ENCODE data around the gene CBARP. TPM values are rescaled to one million over a fixed set of nuclear protein-coding genes. Genes with fewer than 3 reads are reported as not detected.
A peak's percentile ranks its signal among the peaks of the same experiment; 100 is the strongest.

Gene CBARP
- total and polyA plus RNA-seq, 2 of the 13 experiments (the other 11 are each of a cell fraction or from before 2014, with no cell fraction given) = 1.2 to 1.4 TPM

DNA sequence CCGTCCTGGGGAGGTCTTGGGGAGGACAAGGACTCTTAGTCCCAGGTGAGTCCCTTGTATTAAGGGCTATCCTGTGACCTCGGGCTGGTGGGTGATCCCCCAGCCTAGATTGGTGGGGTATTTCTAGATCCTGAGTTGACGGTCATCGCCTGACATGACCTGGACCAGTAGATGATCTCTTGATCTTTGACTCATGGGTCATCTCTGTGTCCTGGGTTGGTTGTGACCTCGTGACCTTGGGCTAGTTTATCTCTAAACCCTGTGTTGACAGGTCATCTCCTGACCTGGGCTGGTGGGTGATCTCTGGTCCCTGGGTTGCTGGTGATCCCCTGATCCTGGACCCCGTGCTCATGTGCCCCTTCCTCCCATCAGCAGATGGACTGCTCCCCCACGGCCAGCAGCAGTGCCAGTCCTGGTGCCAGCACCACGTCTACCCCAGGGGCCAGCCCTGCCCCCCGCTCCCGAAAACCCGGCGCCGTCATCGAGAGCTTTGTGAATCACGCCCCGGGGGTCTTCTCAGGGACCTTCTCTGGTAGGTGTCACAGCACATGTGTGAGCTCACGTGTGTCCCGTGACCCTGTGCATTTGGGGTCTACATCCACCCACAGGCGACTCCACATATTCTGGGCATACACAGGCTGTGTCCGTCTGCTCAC is 16.9 kb upstream of the CBARP start (continued):
- TF ChIP-seq, protein P1, sequence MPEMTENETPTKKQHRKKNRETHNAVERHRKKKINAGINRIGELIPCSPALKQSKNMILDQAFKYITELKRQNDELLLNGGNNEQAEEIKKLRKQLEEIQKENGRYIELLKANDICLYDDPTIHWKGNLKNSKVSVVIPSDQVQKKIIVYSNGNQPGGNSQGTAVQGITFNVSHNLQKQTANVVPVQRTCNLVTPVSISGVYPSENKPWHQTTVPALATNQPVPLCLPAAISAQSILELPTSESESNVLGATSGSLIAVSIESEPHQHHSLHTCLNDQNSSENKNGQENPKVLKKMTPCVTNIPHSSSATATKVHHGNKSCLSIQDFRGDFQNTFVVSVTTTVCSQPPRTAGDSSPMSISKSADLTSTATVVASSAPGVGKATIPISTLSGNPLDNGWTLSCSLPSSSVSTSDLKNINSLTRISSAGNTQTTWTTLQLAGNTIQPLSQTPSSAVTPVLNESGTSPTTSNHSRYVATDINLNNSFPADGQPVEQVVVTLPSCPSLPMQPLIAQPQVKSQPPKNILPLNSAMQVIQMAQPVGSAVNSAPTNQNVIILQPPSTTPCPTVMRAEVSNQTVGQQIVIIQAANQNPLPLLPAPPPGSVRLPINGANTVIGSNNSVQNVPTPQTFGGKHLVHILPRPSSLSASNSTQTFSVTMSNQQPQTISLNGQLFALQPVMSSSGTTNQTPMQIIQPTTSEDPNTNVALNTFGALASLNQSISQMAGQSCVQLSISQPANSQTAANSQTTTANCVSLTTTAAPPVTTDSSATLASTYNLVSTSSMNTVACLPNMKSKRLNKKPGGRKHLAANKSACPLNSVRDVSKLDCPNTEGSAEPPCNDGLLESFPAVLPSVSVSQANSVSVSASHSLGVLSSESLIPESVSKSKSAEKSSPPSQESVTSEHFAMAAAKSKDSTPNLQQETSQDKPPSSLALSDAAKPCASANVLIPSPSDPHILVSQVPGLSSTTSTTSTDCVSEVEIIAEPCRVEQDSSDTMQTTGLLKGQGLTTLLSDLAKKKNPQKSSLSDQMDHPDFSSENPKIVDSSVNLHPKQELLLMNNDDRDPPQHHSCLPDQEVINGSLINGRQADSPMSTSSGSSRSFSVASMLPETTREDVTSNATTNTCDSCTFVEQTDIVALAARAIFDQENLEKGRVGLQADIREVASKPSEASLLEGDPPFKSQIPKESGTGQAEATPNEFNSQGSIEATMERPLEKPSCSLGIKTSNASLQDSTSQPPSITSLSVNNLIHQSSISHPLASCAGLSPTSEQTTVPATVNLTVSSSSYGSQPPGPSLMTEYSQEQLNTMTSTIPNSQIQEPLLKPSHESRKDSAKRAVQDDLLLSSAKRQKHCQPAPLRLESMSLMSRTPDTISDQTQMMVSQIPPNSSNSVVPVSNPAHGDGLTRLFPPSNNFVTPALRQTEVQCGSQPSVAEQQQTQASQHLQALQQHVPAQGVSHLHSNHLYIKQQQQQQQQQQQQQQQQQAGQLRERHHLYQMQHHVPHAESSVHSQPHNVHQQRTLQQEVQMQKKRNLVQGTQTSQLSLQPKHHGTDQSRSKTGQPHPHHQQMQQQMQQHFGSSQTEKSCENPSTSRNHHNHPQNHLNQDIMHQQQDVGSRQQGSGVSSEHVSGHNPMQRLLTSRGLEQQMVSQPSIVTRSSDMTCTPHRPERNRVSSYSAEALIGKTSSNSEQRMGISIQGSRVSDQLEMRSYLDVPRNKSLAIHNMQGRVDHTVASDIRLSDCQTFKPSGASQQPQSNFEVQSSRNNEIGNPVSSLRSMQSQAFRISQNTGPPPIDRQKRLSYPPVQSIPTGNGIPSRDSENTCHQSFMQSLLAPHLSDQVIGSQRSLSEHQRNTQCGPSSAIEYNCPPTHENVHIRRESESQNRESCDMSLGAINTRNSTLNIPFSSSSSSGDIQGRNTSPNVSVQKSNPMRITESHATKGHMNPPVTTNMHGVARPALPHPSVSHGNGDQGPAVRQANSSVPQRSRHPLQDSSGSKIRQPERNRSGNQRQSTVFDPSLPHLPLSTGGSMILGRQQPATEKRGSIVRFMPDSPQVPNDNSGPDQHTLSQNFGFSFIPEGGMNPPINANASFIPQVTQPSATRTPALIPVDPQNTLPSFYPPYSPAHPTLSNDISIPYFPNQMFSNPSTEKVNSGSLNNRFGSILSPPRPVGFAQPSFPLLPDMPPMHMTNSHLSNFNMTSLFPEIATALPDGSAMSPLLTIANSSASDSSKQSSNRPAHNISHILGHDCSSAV (CRISPR knock-in tag; IDR thresholded peaks at IDR 0.05; ENCODE audit: borderline replicate concordance) = no peak
- TF ChIP-seq SOX6 (IDR thresholded peaks at IDR 0.05) (no peak), SOX6 (CRISPR knock-in tag; IDR thresholded peaks at IDR 0.05) (peak; percentile 68), PCBP1 (IDR thresholded peaks at IDR 0.05; ENCODE audit: borderline replicate concordance, low read depth, low read length) (no peak), ATF7-NPFF (CRISPR knock-in tag; IDR thresholded peaks at IDR 0.05; ENCODE audit: low read depth) (no peak), ZNF607 (CRISPR knock-in tag; IDR thresholded peaks at IDR 0.05; ENCODE audit: borderline replicate concordance) (no peak; the same call in 1 of the 2 replicates), CBFB (CRISPR knock-in tag; IDR thresholded peaks at IDR 0.05) (no peak), ZNF598 (CRISPR knock-in tag; IDR thresholded peaks at IDR 0.05; ENCODE audit: borderline replicate concordance) (no peak)
- TF ChIP-seq, protein P2, sequence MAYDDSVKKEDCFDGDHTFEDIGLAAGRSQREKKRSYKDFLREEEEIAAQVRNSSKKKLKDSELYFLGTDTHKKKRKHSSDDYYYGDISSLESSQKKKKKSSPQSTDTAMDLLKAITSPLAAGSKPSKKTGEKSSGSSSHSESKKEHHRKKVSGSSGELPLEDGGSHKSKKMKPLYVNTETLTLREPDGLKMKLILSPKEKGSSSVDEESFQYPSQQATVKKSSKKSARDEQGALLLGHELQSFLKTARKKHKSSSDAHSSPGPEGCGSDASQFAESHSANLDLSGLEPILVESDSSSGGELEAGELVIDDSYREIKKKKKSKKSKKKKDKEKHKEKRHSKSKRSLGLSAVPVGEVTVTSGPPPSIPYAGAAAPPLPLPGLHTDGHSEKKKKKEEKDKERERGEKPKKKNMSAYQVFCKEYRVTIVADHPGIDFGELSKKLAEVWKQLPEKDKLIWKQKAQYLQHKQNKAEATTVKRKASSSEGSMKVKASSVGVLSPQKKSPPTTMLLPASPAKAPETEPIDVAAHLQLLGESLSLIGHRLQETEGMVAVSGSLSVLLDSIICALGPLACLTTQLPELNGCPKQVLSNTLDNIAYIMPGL (CRISPR knock-in tag; IDR thresholded peaks at IDR 0.05; ENCODE audit: borderline replicate concordance in 1 of 2, low read depth in 1 of 2) = no peak
- TF ChIP-seq, protein P3, sequence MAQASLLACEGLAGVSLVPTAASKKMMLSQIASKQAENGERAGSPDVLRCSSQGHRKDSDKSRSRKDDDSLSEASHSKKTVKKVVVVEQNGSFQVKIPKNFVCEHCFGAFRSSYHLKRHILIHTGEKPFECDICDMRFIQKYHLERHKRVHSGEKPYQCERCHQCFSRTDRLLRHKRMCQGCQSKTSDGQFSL (CRISPR knock-in tag; IDR thresholded peaks at IDR 0.05) = no peak
- TF ChIP-seq, protein P4, sequence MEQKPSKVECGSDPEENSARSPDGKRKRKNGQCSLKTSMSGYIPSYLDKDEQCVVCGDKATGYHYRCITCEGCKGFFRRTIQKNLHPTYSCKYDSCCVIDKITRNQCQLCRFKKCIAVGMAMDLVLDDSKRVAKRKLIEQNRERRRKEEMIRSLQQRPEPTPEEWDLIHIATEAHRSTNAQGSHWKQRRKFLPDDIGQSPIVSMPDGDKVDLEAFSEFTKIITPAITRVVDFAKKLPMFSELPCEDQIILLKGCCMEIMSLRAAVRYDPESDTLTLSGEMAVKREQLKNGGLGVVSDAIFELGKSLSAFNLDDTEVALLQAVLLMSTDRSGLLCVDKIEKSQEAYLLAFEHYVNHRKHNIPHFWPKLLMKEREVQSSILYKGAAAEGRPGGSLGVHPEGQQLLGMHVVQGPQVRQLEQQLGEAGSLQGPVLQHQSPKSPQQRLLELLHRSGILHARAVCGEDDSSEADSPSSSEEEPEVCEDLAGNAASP (CRISPR knock-in tag; IDR thresholded peaks at IDR 0.05; ENCODE audit: borderline replicate concordance) = peak; percentile 98
- TF ChIP-seq, protein P5, sequence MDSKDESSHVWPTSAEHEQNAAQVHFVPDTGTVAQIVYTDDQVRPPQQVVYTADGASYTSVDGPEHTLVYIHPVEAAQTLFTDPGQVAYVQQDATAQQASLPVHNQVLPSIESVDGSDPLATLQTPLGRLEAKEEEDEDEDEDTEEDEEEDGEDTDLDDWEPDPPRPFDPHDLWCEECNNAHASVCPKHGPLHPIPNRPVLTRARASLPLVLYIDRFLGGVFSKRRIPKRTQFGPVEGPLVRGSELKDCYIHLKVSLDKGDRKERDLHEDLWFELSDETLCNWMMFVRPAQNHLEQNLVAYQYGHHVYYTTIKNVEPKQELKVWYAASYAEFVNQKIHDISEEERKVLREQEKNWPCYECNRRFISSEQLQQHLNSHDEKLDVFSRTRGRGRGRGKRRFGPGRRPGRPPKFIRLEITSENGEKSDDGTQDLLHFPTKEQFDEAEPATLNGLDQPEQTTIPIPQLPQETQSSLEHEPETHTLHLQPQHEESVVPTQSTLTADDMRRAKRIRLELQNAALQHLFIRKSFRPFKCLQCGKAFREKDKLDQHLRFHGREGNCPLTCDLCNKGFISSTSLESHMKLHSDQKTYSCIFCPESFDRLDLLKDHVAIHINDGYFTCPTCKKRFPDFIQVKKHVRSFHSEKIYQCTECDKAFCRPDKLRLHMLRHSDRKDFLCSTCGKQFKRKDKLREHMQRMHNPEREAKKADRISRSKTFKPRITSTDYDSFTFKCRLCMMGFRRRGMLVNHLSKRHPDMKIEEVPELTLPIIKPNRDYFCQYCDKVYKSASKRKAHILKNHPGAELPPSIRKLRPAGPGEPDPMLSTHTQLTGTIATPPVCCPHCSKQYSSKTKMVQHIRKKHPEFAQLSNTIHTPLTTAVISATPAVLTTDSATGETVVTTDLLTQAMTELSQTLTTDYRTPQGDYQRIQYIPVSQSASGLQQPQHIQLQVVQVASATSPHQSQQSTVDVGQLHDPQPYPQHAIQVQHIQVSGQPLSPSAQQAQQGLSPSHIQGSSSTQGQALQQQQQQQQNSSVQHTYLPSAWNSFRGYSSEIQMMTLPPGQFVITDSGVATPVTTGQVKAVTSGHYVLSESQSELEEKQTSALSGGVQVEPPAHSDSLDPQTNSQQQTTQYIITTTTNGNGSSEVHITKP (CRISPR knock-in tag; IDR thresholded peaks at IDR 0.05; ENCODE audit: low read depth) = no peak
